ENCODE measurements around the gene CBY1. TPM values are rescaled to one million over a fixed set of nuclear protein-coding genes. Genes with fewer than 3 reads are reported as not detected.
"Not testable (repeated sequence)": the region's sequence is repeated elsewhere in the genome, so short reads cannot be mapped to it uniquely, and the experiment has no call there.

Gene CBY1
- 16.5 TPM for total RNA-seq

GRCh38 chr22:38656256-38657044, at the start of gene CBY1, which contains the start of gene FAM227A:
Gene CBY1, plus strand, starts transcription at chr22:38656638. Its CDS starts 11,417 bp downstream, at chr22:38668055.
Gene FAM227A, minus strand, starts transcription at chr22:38656392. Its CDS starts 6,224 bp downstream, at chr22:38650168.
- peak; percentile 92 for DNase-seq

GRCh38 chr22:38607680-38608079, 48.8 kb upstream of the CBY1 start:
- no peak for DNase-seq

- DNase-seq = peak; percentile 5
Observed at GRCh38 chr22:38608992-38609750, 47.3 kb upstream of the CBY1 start.

GRCh38 chr22:38610234-38610633, 46.2 kb upstream of the CBY1 start:
- DNase-seq = no peak

- no peak for DNase-seq
Observed at GRCh38 chr22:38611559-38611958, 44.9 kb upstream of the CBY1 start.

GRCh38 chr22:38612217-38613006, 44.0 kb upstream of the CBY1 start:
- DNase-seq = no peak

- DNase-seq = no peak
Observed at GRCh38 chr22:38613588-38613987, 42.9 kb upstream of the CBY1 start.

GRCh38 chr22:38614332-38615063, 41.9 kb upstream of the CBY1 start:
- no peak for DNase-seq

GRCh38 chr22:38615064-38615405, 41.4 kb upstream of the CBY1 start:
- DNase-seq = not testable (repeated sequence)

- no peak for DNase-seq
Observed at GRCh38 chr22:38618258-38618657, 38.2 kb upstream of the CBY1 start.

GRCh38 chr22:38618682-38619081, 37.8 kb upstream of the CBY1 start:
- DNase-seq = no peak

GRCh38 chr22:38623351-38623750, 33.1 kb upstream of the CBY1 start:
- no peak for DNase-seq

- DNase-seq = no peak
Observed at GRCh38 chr22:38628444-38628843, 28.0 kb upstream of the CBY1 start.

- DNase-seq = no peak
Observed at GRCh38 chr22:38629108-38629507, 27.3 kb upstream of the CBY1 start.

- no peak for DNase-seq
Observed at GRCh38 chr22:38631724-38632123, 24.7 kb upstream of the CBY1 start.

- no peak for DNase-seq
Observed at GRCh38 chr22:38632528-38632927, 23.9 kb upstream of the CBY1 start.

- DNase-seq = no peak
Observed at GRCh38 chr22:38638216-38638615, 18.2 kb upstream of the CBY1 start.

GRCh38 chr22:38638728-38639127, 17.7 kb upstream of the CBY1 start:
- no peak for DNase-seq

GRCh38 chr22:38641476-38642040, 14.9 kb upstream of the CBY1 start:
- DNase-seq = no peak

- DNase-seq = not testable (repeated sequence)
Observed at GRCh38 chr22:38644245-38644644, 12.2 kb upstream of the CBY1 start.

GRCh38 chr22:38645430-38645829, 11.0 kb upstream of the CBY1 start:
- no peak for DNase-seq
